Colonic mucosa (tissue), 4 donors: Measurements from ENCODE around the gene CDK10. TPM values are rescaled to one million over a fixed set of nuclear protein-coding genes. Genes with fewer than 3 reads are reported as not detected.

ENCODE experiments used
- DNase-seq: peaks from one replicate; pipeline ENCODE4 v3.0.0-alpha.2; 2020
- H3K27ac ChIP-seq: fragments of 200-600 bp; one replicate; pipeline ENCODE4 v1.8.0; 2021
- H3K27me3 ChIP-seq: fragments of 200-600 bp; one replicate; pipeline ENCODE4 v1.8.0; 2021
- H3K36me3 ChIP-seq: fragments of 200-600 bp; one replicate; pipeline ENCODE4 v1.8.0; 2021
- H3K4me1 ChIP-seq: fragments of 200-600 bp; one replicate; pipeline ENCODE4 v1.8.0; 2021; ENCODE audit warnings: mild to moderate bottlenecking
- H3K4me3 ChIP-seq: fragments of 200-600 bp; one replicate; pipeline ENCODE4 v1.8.0; 2021
- H3K9ac ChIP-seq, 2 donors: one replicate each; pipeline ENCODE4 v1.7.0; 2013; ENCODE audit warnings: control low read depth in 2 of 2, low read depth in 2 of 2, low read length in 2 of 2
- H3K9me3 ChIP-seq: fragments of 200-600 bp; one replicate; pipeline ENCODE4 v1.8.0; 2021
- CTCF ChIP-seq: fragments of 200-600 bp; IDR thresholded peaks from one replicate; pipeline ENCODE4 v1.8.0; 2022; ENCODE audit warnings: antibody characterized with exemption, mild to moderate bottlenecking
- intact Hi-C: fragments of 100-400 bp; cut with DNase I; formaldehyde crosslinking; loops from one replicate; pipeline ENCODE4 v1.14.1; 2022
- total RNA-seq, 2 donors: library from RNA; stranded (reverse); fragmentation: NEBNext Ultra II Directional in 1 of 2; extraction: Animal tissue kit (Norgen Biotek cat#: 25700) in 1 of 2; gene quantifications; one replicate each; pipeline ENCODE4 v1.2.1, GENCODE V29; 2021
- donor health status: healthy.
- donor health status: DM: no; HTN: no; CAD: no.
- donor health status: DM: no; HTN: no; CAD: no.

Gene CDK10
- total RNA-seq, 2 donors from 2014 or later, result 72.2 to 136 TPM

GRCh38 chr16:89642574-89642973 is 43.9 kb upstream of the CDK10 start:
- Histone ChIP-seq H3K27ac (no peak overlapping the region), H3K9me3 (no peaks in the 10 kb centered on the region), H3K4me1 (no peaks in the 10 kb centered on the region), H3K4me3 (no peak overlapping the region), H3K27me3 (no peaks in the 10 kb centered on the region), H3K36me3 (peaks cover 8% of the 10 kb centered on the region), H3K9ac (no peak overlapping the region)
- TF ChIP-seq CTCF, result no peak
- intact Hi-C loops, result loop anchor here (10.0 kb wide), 1 partner anchor 68 kb away; the partner anchor contains the start of gene CPNE7
- no peak for DNase-seq

GRCh38 chr16:89643769-89644300 is 42.7 kb upstream of the CDK10 start:
- intact Hi-C loops, result loop anchor here (10.0 kb wide), 1 partner anchor 69 kb away; the partner anchor contains the start of gene CPNE7
- no peaks in the 10 kb centered on the region for H3K4me1 ChIP-seq
- H3K9ac ChIP-seq, result no peak overlapping the region
- H3K27ac ChIP-seq, result no peak overlapping the region
- no peaks in the 10 kb centered on the region for H3K9me3 ChIP-seq
- no peak for DNase-seq
- no peak for TF ChIP-seq CTCF
- H3K36me3 ChIP-seq, result peaks cover 8% of the 10 kb centered on the region
- H3K4me3 ChIP-seq, result no peak overlapping the region
- H3K27me3 ChIP-seq, result no peaks in the 10 kb centered on the region

GRCh38 chr16:89645122-89645521 is 41.4 kb upstream of the CDK10 start:
- no peak overlapping the region for H3K9ac ChIP-seq
- intact Hi-C loops, result loop anchor here (10.0 kb wide), 1 partner anchor 70 kb away; the partner anchor contains the start of gene CPNE7
- no peak for TF ChIP-seq CTCF
- no peak for DNase-seq
- H3K27ac ChIP-seq, result no peak overlapping the region
- peaks cover 8% of the 10 kb centered on the region for H3K36me3 ChIP-seq
- no peaks in the 10 kb centered on the region for H3K27me3 ChIP-seq
- H3K9me3 ChIP-seq, result no peaks in the 10 kb centered on the region
- H3K4me1 ChIP-seq, result no peaks in the 10 kb centered on the region
- H3K4me3 ChIP-seq, result no peak overlapping the region

GRCh38 chr16:89646270-89646669 is 40.2 kb upstream of the CDK10 start:
- H3K27me3 ChIP-seq, result no peaks in the 10 kb centered on the region
- H3K4me1 ChIP-seq, result no peaks in the 10 kb centered on the region
- H3K27ac ChIP-seq, result no peak overlapping the region
- intact Hi-C loops, result loop anchor here (10.0 kb wide), 1 partner anchor 71 kb away; the partner anchor contains the start of gene CPNE7
- H3K9me3 ChIP-seq, result no peaks in the 10 kb centered on the region
- no peak for TF ChIP-seq CTCF
- no peak overlapping the region for H3K4me3 ChIP-seq
- H3K36me3 ChIP-seq, result peaks cover 8% of the 10 kb centered on the region
- H3K9ac ChIP-seq, result no peak overlapping the region
- DNase-seq, result no peak

GRCh38 chr16:89646906-89647305 is 39.6 kb upstream of the CDK10 start:
- Histone ChIP-seq H3K36me3 (peaks cover 8% of the 10 kb centered on the region), H3K9ac (no peak overlapping the region), H3K4me1 (no peaks in the 10 kb centered on the region), H3K27me3 (no peaks in the 10 kb centered on the region), H3K27ac (no peak overlapping the region), H3K4me3 (no peak overlapping the region), H3K9me3 (no peaks in the 10 kb centered on the region)
- intact Hi-C loops, result loop anchor here (10.0 kb wide), 1 partner anchor 72 kb away; the partner anchor contains the start of gene CPNE7
- no peak for DNase-seq
- TF ChIP-seq CTCF, result no peak
